Measurements from ENCODE around the gene CACNA1I. TPM values are rescaled to one million over a fixed set of nuclear protein-coding genes. Genes with fewer than 3 reads are reported as not detected.

The CACNA1I gene
- total and polyA plus RNA-seq, 2 donors (not counting 3 experiments of a cell fraction or from before 2014, with no cell fraction given) = not detected

GRCh38 chr22:39664485-39665200 is 94.1 kb downstream of the CACNA1I start:
- POLR2A ChIA-PET = interaction anchor here (0.9 kb wide), 1 partner anchor 1396 kb away, joined by 3 read pairs; no protein-coding TSS in a partner anchor
- FAIRE-seq = no peak
- H3K4me1 ChIP-seq (ENCODE audit: control insufficient read depth, extremely low read depth, insufficient read depth, low read length) = no peaks in the 10 kb centered on the region

More at GRCh38 chr22:39664485-39665200, 94.1 kb downstream of the CACNA1I start:
- no peak for DNase-seq (ENCODE audit: low read depth, low spot score)
- Histone ChIP-seq H2AFZ (ENCODE audit: low read depth, low read length) (no peak overlapping the region), H3K79me2 (ENCODE audit: control insufficient read depth, insufficient read depth, low read length) (no peaks in the 10 kb centered on the region), H3K36me3 (ENCODE audit: control insufficient read depth in 2 of 2, extremely low read depth in 1 of 2, insufficient read depth in 2 of 2, low read length in 2 of 2) (no peaks in the 10 kb centered on the region), H3K9ac (replicated peaks; ENCODE audit: extremely low read depth, insufficient read depth, low read length) (no peak overlapping the region), H3K9me1 (replicated peaks; ENCODE audit: control insufficient read depth, extremely low read depth, insufficient read depth, low read length) (no peaks in the 10 kb centered on the region), H3K27me3 (ENCODE audit: control insufficient read depth in 2 of 2, insufficient read depth in 2 of 2, low read length in 2 of 2) (peaks cover 25% of the 10 kb centered on the region in 2 experiments), H3K9me3 (replicated peaks; ENCODE audit: control insufficient read depth, insufficient read depth, low read length) (no peaks in the 10 kb centered on the region), H4K20me1 (replicated peaks; ENCODE audit: control insufficient read depth, extremely low read depth, insufficient read depth, low read length) (no peaks in the 10 kb centered on the region), H3K4me3 (replicated peaks in 1 of 3; ENCODE audit: insufficient read depth in 1 of 3, low read depth in 1 of 3, low read length in 3 of 3) (no peak overlapping the region), H3K27ac (ENCODE audit: insufficient read depth, low read depth, low read length) (no peak overlapping the region), H3K4me2 (ENCODE audit: insufficient read depth, low read length) (no peak overlapping the region)
- intact Hi-C loops (cut with micrococcal nuclease) (loop anchor here (10.0 kb wide), 1 partner anchor 90 kb away; the partner anchor contains the start of gene CACNA1I), dilution Hi-C loops (cut with MboI; ENCODE audit: extremely low pct_ligation_motif_present, low sequenced_read_pairs) (no loop called here)
- no TSS peak for BruUV-seq (replicated peaks)
- no peak for TF ChIP-seq EZH2 (IDR thresholded peaks at IDR 0.05; ENCODE audit: borderline replicate concordance, low read depth, low read length, severe bottlenecking)
- TF ChIP-seq GATA2 (IDR thresholded peaks at IDR 0.05; ENCODE audit: insufficient read depth, insufficient read length, low read depth, low read length) = no peak
- no peak for TF ChIP-seq MYC (IDR thresholded peaks at IDR 0.05; ENCODE audit: low read depth, low read length)
- TF ChIP-seq POLR2AphosphoS5 (IDR thresholded peaks at IDR 0.05; ENCODE audit: insufficient read depth, low read depth, low read length) = no peak
- no peak for TF ChIP-seq CTCF (IDR thresholded peaks at IDR 0.05; ENCODE audit: extremely low read depth in 1 of 2, insufficient read depth in 1 of 2, low read depth in 1 of 2, low read length in 2 of 2)
- TF ChIP-seq FOS (IDR thresholded peaks at IDR 0.05; ENCODE audit: borderline replicate concordance, insufficient read depth, low read length) = no peak
- no peak for TF ChIP-seq JUN (IDR thresholded peaks at IDR 0.05; ENCODE audit: borderline replicate concordance, insufficient read depth, insufficient read length, low read depth)
- no peak for TF ChIP-seq MAX (IDR thresholded peaks at IDR 0.05; ENCODE audit: insufficient read depth, insufficient read length)
- no peak for TF ChIP-seq POLR2A (IDR thresholded peaks at IDR 0.05; ENCODE audit: low read depth, low read length)
- CTCF ChIA-PET = no interaction called here
